ENCODE results near the gene UBALD2. TPM values are rescaled to one million over a fixed set of nuclear protein-coding genes. Genes with fewer than 3 reads are reported as not detected.

UBALD2 gene
- total RNA-seq, 4 donors from 2014 or later, result 21.3 to 50.9 (median 28.6) TPM

DNA sequence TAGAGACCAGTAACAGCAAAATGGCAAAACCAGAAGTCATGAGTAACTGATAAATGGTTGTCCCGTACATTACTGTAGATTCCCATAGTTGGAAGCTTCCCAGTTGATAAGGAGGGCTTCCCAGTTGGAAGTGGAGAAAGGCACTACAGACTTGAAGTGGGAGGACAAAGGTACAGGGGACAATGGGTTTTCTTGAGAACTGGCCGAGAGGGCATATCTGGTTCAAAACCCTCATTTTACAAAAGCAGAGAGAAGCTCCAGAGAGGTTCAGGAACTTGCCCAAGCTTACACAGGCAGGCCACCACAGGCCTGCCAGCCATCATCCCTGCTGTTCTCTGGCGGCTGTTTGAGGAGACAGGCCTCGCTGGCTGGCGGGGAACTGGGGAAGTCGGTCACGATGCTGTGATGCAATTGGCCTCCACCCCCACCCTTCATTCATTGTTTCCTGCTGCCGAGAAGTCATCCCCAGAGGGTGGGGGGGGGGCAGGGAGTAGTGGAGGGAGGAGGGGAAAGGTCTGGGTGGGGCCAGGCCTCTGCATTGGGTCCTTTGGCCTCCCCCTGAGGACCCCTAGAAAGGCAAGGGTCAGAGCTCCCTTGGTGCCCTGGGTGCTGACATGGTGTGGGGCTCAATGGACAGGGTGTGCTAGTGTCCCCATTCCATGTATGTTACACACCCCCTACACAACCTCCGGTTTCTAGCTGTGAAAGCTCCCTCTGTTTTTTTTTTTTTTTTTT, 3.0 kb downstream of the UBALD2 start:
- peak; percentile 86 to 97 for DNase-seq (ENCODE audit: low spot score in 2 of 2)
- TF ChIP-seq POLR2A (IDR thresholded peaks at IDR 0.05), result no peak
- TF ChIP-seq, protein P1, sequence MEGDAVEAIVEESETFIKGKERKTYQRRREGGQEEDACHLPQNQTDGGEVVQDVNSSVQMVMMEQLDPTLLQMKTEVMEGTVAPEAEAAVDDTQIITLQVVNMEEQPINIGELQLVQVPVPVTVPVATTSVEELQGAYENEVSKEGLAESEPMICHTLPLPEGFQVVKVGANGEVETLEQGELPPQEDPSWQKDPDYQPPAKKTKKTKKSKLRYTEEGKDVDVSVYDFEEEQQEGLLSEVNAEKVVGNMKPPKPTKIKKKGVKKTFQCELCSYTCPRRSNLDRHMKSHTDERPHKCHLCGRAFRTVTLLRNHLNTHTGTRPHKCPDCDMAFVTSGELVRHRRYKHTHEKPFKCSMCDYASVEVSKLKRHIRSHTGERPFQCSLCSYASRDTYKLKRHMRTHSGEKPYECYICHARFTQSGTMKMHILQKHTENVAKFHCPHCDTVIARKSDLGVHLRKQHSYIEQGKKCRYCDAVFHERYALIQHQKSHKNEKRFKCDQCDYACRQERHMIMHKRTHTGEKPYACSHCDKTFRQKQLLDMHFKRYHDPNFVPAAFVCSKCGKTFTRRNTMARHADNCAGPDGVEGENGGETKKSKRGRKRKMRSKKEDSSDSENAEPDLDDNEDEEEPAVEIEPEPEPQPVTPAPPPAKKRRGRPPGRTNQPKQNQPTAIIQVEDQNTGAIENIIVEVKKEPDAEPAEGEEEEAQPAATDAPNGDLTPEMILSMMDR (IDR thresholded peaks at IDR 0.05), result no peak
- intact Hi-C loops (cut with DNase I; ENCODE audit: low total_unique reads), result no loop called here
- H3K4me3 ChIP-seq (ENCODE audit: low read depth, poor library complexity, severe bottlenecking), result no peak overlapping the region
- WGBS, 2 donors, result 10 to 12% methylated on average over 9 of the region's 9 CpGs

DNA sequence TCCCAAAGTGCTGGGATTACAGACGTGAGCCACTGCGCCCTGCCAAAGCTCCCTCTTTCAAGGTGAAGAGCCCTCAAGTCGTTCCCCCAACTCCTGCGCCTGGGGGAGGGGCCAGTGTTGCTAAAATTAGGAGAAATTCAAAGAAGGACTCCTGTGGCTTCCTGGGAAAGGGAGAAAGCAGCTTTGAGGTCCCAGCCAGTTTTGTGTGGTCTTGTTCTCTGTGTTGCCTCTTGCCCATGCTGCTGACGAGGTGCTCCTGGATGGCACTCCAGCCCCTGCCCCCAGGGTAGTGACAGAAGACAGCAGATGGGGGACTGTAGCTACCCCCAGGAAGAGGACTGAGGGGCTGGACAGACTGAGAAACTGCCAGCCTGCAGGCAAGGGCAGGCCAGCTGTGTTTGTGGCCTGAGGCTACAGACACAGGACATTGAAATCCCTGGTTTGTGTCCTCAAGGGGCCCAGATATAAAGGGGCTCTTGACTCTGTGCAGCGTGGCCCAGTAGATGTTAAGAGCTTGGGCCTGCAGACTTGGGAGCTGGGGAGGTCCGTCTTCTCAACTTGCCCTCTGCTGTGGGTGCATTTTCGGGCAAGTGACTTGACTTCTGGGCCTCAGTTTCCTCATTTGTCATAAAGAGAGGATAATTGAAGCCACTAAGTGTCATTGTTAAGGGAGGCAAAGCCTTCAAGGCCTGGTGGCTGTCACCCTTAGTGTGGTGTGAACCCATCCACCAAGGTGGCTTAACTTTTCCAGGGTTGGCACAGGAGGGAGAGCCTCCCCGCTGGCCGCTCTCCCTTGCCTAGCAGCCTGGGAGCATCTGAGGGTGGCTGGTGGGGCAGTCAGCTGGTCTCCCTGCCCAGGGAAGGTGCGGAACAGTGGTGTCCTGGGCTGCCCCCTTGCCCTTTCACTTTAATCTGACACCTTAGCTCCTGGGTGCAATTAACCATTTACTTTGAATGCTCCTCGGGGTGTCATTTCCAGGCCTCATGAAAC, 4.1 kb downstream of the UBALD2 start:
- DNase-seq (ENCODE audit: low spot score in 2 of 2), result no peak
- WGBS, 2 donors, result 74 to 80% methylated on average over 12 of the region's 12 CpGs
- TF ChIP-seq, protein P1 (IDR thresholded peaks at IDR 0.05), result no peak
- no peak for TF ChIP-seq POLR2A (IDR thresholded peaks at IDR 0.05)
- H3K4me3 ChIP-seq (ENCODE audit: low read depth, poor library complexity, severe bottlenecking), result no peak overlapping the region
- intact Hi-C loops (cut with DNase I; ENCODE audit: low total_unique reads), result no loop called here

DNA sequence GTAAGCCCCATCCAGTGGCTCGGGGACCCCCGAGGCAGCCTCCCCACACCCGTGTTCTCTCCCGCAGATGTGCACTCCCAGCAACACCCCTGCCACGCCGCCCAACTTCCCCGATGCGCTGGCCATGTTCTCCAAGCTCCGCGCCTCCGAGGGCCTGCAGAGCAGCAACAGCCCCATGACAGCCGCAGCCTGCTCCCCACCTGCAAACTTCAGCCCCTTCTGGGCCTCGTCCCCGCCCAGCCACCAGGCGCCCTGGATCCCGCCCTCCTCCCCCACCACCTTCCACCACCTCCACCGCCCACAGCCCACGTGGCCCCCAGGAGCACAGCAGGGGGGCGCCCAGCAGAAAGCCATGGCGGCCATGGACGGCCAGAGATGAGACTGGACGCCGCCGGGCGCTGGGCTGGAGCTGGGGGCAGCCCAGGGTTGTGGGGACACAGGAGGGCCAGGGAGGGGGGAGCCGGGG, 5.0 kb downstream of the UBALD2 start:
- no peak overlapping the region for H3K4me3 ChIP-seq (ENCODE audit: low read depth, poor library complexity, severe bottlenecking)
- peak in 1 of 2 donors; percentile 87 for DNase-seq (ENCODE audit: low spot score in 2 of 2)
- intact Hi-C loops (cut with DNase I; ENCODE audit: low total_unique reads), result no loop called here
- 87 to 89% methylated on average over 24 to 26 of the region's 26 CpGs for WGBS, 2 donors
- TF ChIP-seq POLR2A (IDR thresholded peaks at IDR 0.05), result no peak
- TF ChIP-seq, protein P1 (IDR thresholded peaks at IDR 0.05), result no peak

DNA sequence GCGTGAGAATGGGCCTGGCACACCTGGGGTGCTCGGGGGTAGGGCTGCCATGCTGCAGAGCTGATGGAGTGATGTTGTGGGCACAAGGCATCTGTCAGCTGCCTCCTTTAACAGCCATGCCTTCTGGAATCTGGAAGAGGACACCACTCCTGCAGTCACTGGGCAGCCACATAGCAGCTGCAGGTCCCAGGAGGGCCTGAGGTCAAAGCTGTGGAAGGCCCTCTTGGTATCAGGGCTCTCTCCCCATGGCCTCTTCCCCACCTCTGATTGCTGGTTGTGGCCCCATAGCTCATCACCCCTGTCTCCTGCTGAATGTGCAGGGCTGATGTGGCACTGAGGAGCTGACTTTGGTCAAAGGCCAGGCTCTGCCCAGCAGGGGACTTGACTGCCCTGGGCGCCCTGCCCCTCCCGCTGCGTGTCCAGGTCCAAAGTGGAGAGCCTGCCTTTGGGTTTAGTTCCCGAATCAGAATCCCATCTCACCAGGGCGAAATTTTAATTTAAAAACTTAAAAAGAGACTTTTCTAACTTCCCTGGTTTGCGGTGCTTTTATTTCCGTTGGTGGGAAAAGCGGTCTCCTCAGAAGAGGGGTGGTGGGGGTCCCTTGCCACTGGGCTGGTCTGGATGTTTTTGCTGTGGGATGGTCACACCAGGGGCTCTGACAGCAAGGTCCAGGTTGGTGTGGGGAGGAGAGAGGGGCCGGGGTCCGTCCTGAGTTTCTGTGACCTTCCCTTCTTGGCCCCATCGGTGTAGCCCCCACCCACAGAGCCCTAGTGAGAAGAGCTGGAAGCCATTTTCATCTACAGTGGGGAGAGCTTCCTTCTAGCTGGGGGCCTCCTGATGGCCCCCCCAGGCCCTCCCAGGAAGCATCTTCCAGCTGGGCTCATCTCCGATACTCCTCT, 5.9 kb downstream of the UBALD2 start:
- intact Hi-C loops (cut with DNase I; ENCODE audit: low total_unique reads), result no loop called here
- H3K4me3 ChIP-seq (ENCODE audit: low read depth, poor library complexity, severe bottlenecking), result no peak overlapping the region
- no peak for DNase-seq (ENCODE audit: low spot score in 2 of 2)
- TF ChIP-seq POLR2A (IDR thresholded peaks at IDR 0.05), result no peak
- TF ChIP-seq, protein P1 (IDR thresholded peaks at IDR 0.05), result no peak
- 86% methylated on average over 13 to 14 of the region's 14 CpGs for WGBS, 2 donors
